Thyroid gland (tissue), 4 donors: ENCODE data around the gene RIMBP2. TPM values are rescaled to one million over a fixed set of nuclear protein-coding genes. Genes with fewer than 3 reads are reported as not detected.

ENCODE experiments used
- DNase-seq, 2 donors: peaks; one replicate each; pipeline ENCODE4 v3.0.0-alpha.2; 2019
- H3K27ac ChIP-seq, 3 donors: fragments of 200-600 bp; sonication (generic); 1 replicate in 2 of 3; 2 replicates in 1 of 3; pipeline ENCODE4 v1.5.1; 2016 to 2019; ENCODE audit warnings: mild to moderate bottlenecking in 1 of 3, moderate library complexity in 1 of 3
- H3K27me3 ChIP-seq: fragments of 200-600 bp; sonication (generic); one replicate; pipeline ENCODE4 v1.5.1; 2019
- H3K36me3 ChIP-seq, 2 donors: fragments of 200-600 bp; sonication (generic); one replicate each; pipeline ENCODE4 v1.5.1; 2016 to 2019
- H3K4me1 ChIP-seq, 2 donors: fragments of 200-600 bp; sonication (generic); one replicate each; pipeline ENCODE4 v1.5.1; 2017 to 2019
- H3K4me3 ChIP-seq, 3 donors: fragments of 200-600 bp; sonication (generic); replicated peaks in 1 of 3; 1 replicate in 2 of 3; 2 replicates in 1 of 3; pipeline ENCODE4 v1.5.1; 2016; ENCODE audit warnings: mild to moderate bottlenecking in 1 of 3
- H3K9me3 ChIP-seq: fragments of 200-600 bp; sonication (generic); one replicate; pipeline ENCODE4 v1.5.1; 2017
- CTCF ChIP-seq, 6 experiments: fragments of 200-600 bp in 3 of 6; fragments of 450-650 bp in 3 of 6; sonication (generic) in 3 of 6; IDR thresholded peaks; one replicate each; pipeline ENCODE4 v1.5.1; 2016 to 2019; ENCODE audit warnings: antibody characterized with exemption in 6 of 6, mild to moderate bottlenecking in 2 of 6, inconsistent platforms in 1 of 6, moderate library complexity in 1 of 6
- POLR2A ChIP-seq, 2 donors: fragments of 450-650 bp; IDR thresholded peaks; one replicate each; pipeline ENCODE4 v1.6.1; 2017; ENCODE audit warnings: antibody characterized with exemption in 2 of 2, mild to moderate bottlenecking in 2 of 2, moderate library complexity in 1 of 2
- WGBS, 2 donors: methylation state at CpG; one replicate each; pipeline ENCODE4 v1.1.5; 2017; 5-methylcytosine and 5-hydroxymethylcytosine counted together
- intact Hi-C: fragments of 100-400 bp; cut with DNase I; formaldehyde crosslinking; loops from one replicate; pipeline ENCODE4 v1.15.1; 2023
- total RNA-seq, 4 donors: library from RNA; depleted of rRNA; stranded (reverse); fragments of >200 nt; gene quantifications; one replicate each; pipeline ENCODE4 v1.2.3, GENCODE V29; 2016

The RIMBP2 gene
- total RNA-seq, 4 donors from 2014 or later = 0.11 to 2.2 (median 0.63) TPM

DNA sequence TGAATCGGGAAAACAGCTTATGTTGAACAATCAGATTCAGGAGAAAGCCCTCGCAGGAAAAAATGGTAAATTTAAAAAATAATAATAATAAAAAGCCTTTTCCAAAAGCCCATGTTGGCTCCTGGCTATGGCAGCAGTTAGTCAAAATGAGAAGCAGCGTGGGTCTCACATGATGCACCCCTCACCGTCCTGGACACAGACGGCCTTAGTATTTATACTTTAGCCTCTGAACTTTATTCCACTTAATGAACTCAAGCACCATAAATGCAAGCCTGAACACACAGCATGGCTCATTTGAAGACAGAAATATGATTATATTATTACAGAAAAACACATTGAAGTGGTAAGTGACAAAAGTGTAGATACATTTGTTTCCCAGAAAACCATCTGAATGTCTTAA, 160.9 kb downstream of the RIMBP2 start:
- Histone ChIP-seq H3K4me3 (no peak overlapping the region), H3K9me3 (no peaks in the 10 kb centered on the region), H3K4me1 (no peaks in the 10 kb centered on the region), H3K27ac (no peak overlapping the region), H3K36me3 (no peaks in the 10 kb centered on the region), H3K27me3 (no peaks in the 10 kb centered on the region)
- intact Hi-C loops = no loop called here
- DNase-seq = no peak
- 77 to 81% methylated on average over 5 of the region's 5 CpGs for WGBS, 2 donors
- TF ChIP-seq POLR2A (IDR thresholded peaks at IDR 0.05) = no peak
- no peak for TF ChIP-seq CTCF (IDR thresholded peaks at IDR 0.05)

GRCh38 chr12:130552483-130552996, 163.6 kb downstream of the RIMBP2 start:
- intact Hi-C loops = no loop called here
- TF ChIP-seq POLR2A (IDR thresholded peaks at IDR 0.05) (no peak), CTCF (IDR thresholded peaks at IDR 0.05) (no peak)
- Histone ChIP-seq H3K36me3 (no peaks in the 10 kb centered on the region), H3K4me1 (no peaks in the 10 kb centered on the region), H3K27ac (no peak overlapping the region), H3K27me3 (no peaks in the 10 kb centered on the region), H3K4me3 (no peak overlapping the region), H3K9me3 (no peaks in the 10 kb centered on the region)
- WGBS, 2 donors = 76 to 83% methylated on average over 7 of the region's 7 CpGs
- no peak for DNase-seq

DNA sequence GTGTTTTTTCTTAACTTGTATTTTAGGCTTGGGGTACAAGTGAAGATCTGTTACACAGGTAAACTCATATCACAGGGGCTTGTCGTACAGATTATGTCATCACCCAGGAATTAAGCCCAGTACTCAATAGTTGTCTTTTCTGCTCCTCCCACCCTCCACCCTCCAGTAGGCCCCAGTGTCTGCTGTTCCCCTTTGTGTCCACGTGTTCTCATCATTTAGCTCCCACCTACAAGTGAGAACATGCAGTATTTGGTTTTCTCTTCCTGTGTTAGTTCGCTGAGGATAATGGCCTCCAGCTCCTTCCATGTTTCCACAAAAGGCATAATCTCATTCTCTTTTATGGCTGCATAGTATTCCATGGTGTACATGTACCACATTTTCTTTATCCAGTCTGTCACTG, 166.7 kb downstream of the RIMBP2 start:
- intact Hi-C loops = no loop called here
- Histone ChIP-seq H3K9me3 (no peaks in the 10 kb centered on the region), H3K36me3 (no peaks in the 10 kb centered on the region), H3K27me3 (no peaks in the 10 kb centered on the region), H3K4me3 (no peak overlapping the region), H3K27ac (no peak overlapping the region), H3K4me1 (no peaks in the 10 kb centered on the region)
- DNase-seq = no peak
- 78 to 84% methylated on average over 3 of the region's 3 CpGs for WGBS, 2 donors
- TF ChIP-seq POLR2A (IDR thresholded peaks at IDR 0.05) (no peak), CTCF (IDR thresholded peaks at IDR 0.05) (no peak)

DNA sequence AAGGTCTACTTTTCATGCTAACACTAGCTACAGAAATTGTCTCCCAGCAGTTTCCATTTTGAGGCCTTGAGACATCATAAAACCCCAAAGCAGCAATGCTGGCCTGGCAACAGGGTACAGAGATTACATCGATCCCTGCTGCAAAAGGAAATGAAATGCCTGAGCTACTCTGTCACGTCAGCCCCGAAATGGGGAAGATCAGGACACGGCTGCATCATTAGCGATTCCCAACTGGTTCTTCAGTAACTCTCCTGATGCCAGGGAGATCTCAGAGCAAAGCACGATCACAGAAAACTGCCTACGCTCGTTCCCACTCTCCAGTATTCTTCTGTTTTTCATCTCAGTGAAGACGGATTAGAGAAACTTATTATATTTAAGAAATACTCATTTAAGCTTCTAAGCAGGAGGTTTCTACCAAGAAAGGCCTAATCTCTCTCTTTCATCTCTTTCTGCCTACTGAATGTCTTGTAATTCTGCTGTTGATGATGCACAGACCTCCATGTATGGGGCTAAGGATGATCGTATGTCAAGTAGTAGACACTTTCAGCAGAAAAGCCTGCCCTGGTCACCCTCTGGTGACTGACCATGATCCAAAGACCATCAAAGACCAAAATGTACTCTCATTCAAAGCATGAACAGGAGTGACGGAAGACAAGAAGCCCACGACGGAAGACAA, 168.5 kb downstream of the RIMBP2 start:
- DNase-seq = no peak
- TF ChIP-seq CTCF (IDR thresholded peaks at IDR 0.05) (no peak), POLR2A (IDR thresholded peaks at IDR 0.05) (no peak)
- H3K36me3 ChIP-seq = no peaks in the 10 kb centered on the region
- no peaks in the 10 kb centered on the region for H3K27me3 ChIP-seq
- H3K4me1 ChIP-seq = no peaks in the 10 kb centered on the region
- no peaks in the 10 kb centered on the region for H3K9me3 ChIP-seq
- WGBS, 2 donors = 88 to 91% methylated on average over 13 of the region's 13 CpGs
- no peak overlapping the region for H3K4me3 ChIP-seq
- no peak overlapping the region for H3K27ac ChIP-seq
- intact Hi-C loops = no loop called here

- TF ChIP-seq POLR2A (IDR thresholded peaks at IDR 0.05) (no peak), CTCF (IDR thresholded peaks at IDR 0.05) (no peak)
- H3K4me1 ChIP-seq = no peaks in the 10 kb centered on the region
- intact Hi-C loops = no loop called here
- H3K27me3 ChIP-seq = no peaks in the 10 kb centered on the region
- H3K36me3 ChIP-seq = no peaks in the 10 kb centered on the region
- 91 to 92% methylated on average over 11 of the region's 11 CpGs for WGBS, 2 donors
- no peak for DNase-seq
- no peak overlapping the region for H3K27ac ChIP-seq
- H3K9me3 ChIP-seq = no peaks in the 10 kb centered on the region
- no peak overlapping the region for H3K4me3 ChIP-seq
These were observed 169.6 kb downstream of the RIMBP2 start for GRCh38 chr12:130546494-130546893.
